Activated naive CD8-positive, alpha-beta T cell treated with anti-CD3 and anti-CD28 coated beads for 36 hours (primary cell): ENCODE results near the gene FBF1. TPM values are rescaled to one million over a fixed set of nuclear protein-coding genes. Genes with fewer than 3 reads are reported as not detected.

ENCODE experiments used
- DNase-seq: peaks from one replicate; pipeline ENCODE4 v3.0.0; 2021
- H3K27ac Mint-ChIP-seq: one replicate; pipeline ENCODE4 v1.8.0; 2022; ENCODE audit warnings: mild to moderate bottlenecking, moderate library complexity, mixed read lengths
- H3K27me3 Mint-ChIP-seq: one replicate; pipeline ENCODE4 v1.8.0; 2022; ENCODE audit warnings: mild to moderate bottlenecking, mixed read lengths
- H3K36me3 Mint-ChIP-seq: one replicate; pipeline ENCODE4 v1.8.0; 2021; ENCODE audit warnings: mild to moderate bottlenecking, mixed read lengths
- H3K4me1 Mint-ChIP-seq: one replicate; pipeline ENCODE4 v1.8.0; 2021; ENCODE audit warnings: mixed read lengths
- H3K4me3 Mint-ChIP-seq: one replicate; pipeline ENCODE4 v1.8.0; 2022; ENCODE audit warnings: mild to moderate bottlenecking, moderate library complexity, mixed read lengths
- H3K9me3 Mint-ChIP-seq: one replicate; pipeline ENCODE4 v1.8.0; 2022; ENCODE audit warnings: mixed read lengths
- total RNA-seq, 2 experiments: library from RNA; stranded (reverse); gene quantifications; one replicate each; pipeline ENCODE4 v1.2.3, GENCODE V29; 2021

FBF1 gene
- total RNA-seq, 2 experiments from 2014 or later = 14.9 to 16.6 TPM

DNA sequence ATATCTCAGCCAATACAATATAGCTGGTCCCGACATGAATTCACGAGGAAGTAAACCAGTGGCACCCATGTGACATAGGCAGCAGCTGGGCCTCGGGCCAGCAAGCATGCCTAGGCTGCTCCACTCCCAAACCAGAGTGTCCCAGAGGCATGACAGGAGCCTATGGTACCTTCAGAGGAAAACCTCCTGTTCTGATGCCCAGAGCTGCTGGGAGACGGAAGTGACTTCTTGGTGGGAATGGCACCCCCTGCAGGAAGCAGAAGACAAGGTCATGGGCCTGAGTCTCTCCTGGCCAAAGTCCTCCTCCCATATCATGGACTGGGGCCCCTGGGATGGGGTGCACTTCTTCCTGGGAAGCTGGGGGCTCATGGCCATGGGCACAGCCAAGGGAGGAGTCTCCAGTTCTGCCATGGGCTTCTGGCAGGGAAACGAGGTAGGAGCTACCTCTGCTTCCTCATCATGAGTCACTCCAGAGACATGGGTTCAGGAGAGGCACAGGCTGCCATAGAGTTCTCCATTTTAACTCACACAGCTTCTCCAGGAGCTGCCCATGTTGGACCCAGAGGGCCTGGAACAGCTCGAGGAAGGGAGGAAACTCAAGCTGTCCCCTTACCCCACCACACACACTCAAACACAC lies 13.4 kb downstream of the FBF1 start:
- no peak for DNase-seq
- Mint-ChIP-seq H3K9me3 (no peaks in the 10 kb centered on the region), H3K27ac (no peak overlapping the region), H3K4me3 (no peak overlapping the region), H3K4me1 (no peaks in the 10 kb centered on the region), H3K27me3 (no peaks in the 10 kb centered on the region), H3K36me3 (no peaks in the 10 kb centered on the region)

DNA sequence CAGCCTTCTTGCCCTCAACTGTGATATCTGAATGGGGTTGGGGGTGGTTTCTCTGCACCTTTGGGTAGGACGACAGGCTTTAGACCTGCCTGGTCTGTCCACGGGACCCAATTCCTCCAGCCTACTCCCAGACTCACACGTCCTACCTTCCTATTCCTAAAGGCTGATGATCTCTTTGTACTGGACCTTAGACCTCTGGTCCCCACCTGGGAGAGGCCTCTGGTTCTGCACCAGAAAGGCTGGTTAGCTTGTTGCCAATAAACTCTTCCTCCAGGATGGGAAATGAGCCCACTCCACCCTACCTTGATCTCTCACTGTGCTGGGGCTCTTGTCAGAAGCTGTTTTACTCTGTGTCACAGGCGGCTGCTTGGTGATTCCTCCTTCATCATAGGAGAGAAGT lies 14.4 kb downstream of the FBF1 start:
- DNase-seq = no peak
- Mint-ChIP-seq H3K27ac (no peak overlapping the region), H3K36me3 (no peaks in the 10 kb centered on the region), H3K4me3 (no peak overlapping the region), H3K4me1 (no peaks in the 10 kb centered on the region), H3K27me3 (no peaks in the 10 kb centered on the region), H3K9me3 (no peaks in the 10 kb centered on the region)

- Mint-ChIP-seq H3K9me3 (no peaks in the 10 kb centered on the region), H3K4me3 (no peak overlapping the region), H3K27ac (no peak overlapping the region), H3K4me1 (no peaks in the 10 kb centered on the region), H3K27me3 (no peaks in the 10 kb centered on the region), H3K36me3 (no peaks in the 10 kb centered on the region)
- DNase-seq = no peak
These were observed 14.9 kb downstream of the FBF1 start for GRCh38 chr17:75925912-75926311.

DNA sequence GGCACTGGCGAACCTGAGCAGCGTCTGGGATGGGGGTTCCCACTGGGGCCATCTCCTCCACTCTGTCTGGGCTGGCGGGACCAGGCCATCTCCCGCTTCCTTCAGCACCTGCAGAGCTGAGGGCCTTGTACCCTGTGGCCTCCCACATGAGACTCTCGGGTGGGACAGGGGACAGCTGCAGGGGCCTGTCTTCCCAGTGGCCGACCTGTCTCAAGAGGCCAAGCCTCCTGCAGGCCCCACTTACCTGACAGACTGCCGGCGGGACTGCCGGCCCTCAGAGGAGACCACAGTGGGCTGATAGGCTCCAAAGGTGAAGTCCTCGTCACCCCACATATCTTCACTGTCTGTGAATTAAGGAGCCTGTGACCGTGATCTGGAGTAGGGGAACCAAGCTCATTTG lies 15.7 kb downstream of the FBF1 start:
- no peak for DNase-seq
- H3K36me3 Mint-ChIP-seq = no peaks in the 10 kb centered on the region
- no peaks in the 10 kb centered on the region for H3K9me3 Mint-ChIP-seq
- no peak overlapping the region for H3K4me3 Mint-ChIP-seq
- no peaks in the 10 kb centered on the region for H3K4me1 Mint-ChIP-seq
- no peaks in the 10 kb centered on the region for H3K27me3 Mint-ChIP-seq
- no peak overlapping the region for H3K27ac Mint-ChIP-seq

GRCh38 chr17:75922963-75923874 lies 17.6 kb downstream of the FBF1 start:
- no peak overlapping the region for H3K27ac Mint-ChIP-seq
- no peak for DNase-seq
- H3K36me3 Mint-ChIP-seq = peaks cover 1% of the 10 kb centered on the region
- H3K27me3 Mint-ChIP-seq = no peaks in the 10 kb centered on the region
- no peaks in the 10 kb centered on the region for H3K4me1 Mint-ChIP-seq
- H3K9me3 Mint-ChIP-seq = no peaks in the 10 kb centered on the region
- H3K4me3 Mint-ChIP-seq = no peak overlapping the region

GRCh38 chr17:75922173-75922961 lies 18.5 kb downstream of the FBF1 start:
- no peaks in the 10 kb centered on the region for H3K4me1 Mint-ChIP-seq
- no peak overlapping the region for H3K27ac Mint-ChIP-seq
- no peak overlapping the region for H3K4me3 Mint-ChIP-seq
- no peaks in the 10 kb centered on the region for H3K9me3 Mint-ChIP-seq
- no peak for DNase-seq
- no peaks in the 10 kb centered on the region for H3K27me3 Mint-ChIP-seq
- H3K36me3 Mint-ChIP-seq = peaks cover 1% of the 10 kb centered on the region

DNA sequence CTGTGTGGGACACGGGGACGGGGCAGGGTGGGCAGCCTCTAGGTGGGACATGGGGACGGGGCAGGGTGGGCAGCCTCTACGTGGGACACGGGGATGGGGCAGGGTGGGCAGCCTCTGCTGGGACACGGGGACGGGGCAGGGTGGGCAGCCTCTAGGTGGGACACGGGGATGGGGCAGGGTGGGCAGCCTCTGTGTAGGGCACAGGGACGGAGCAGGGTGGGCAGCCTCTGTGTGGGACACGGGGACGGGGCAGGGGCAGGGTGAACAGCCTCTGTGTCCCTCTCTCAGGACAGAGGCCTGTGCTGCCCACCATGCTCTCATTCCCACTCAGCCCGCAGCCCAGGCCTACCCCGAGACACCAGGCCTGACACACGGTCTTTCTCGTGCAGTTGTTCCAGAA lies 19.2 kb downstream of the FBF1 start:
- no peaks in the 10 kb centered on the region for H3K4me1 Mint-ChIP-seq
- H3K27me3 Mint-ChIP-seq = no peaks in the 10 kb centered on the region
- H3K27ac Mint-ChIP-seq = no peak overlapping the region
- H3K4me3 Mint-ChIP-seq = no peak overlapping the region
- DNase-seq = no peak
- peaks cover 1% of the 10 kb centered on the region for H3K36me3 Mint-ChIP-seq
- no peaks in the 10 kb centered on the region for H3K9me3 Mint-ChIP-seq

DNA sequence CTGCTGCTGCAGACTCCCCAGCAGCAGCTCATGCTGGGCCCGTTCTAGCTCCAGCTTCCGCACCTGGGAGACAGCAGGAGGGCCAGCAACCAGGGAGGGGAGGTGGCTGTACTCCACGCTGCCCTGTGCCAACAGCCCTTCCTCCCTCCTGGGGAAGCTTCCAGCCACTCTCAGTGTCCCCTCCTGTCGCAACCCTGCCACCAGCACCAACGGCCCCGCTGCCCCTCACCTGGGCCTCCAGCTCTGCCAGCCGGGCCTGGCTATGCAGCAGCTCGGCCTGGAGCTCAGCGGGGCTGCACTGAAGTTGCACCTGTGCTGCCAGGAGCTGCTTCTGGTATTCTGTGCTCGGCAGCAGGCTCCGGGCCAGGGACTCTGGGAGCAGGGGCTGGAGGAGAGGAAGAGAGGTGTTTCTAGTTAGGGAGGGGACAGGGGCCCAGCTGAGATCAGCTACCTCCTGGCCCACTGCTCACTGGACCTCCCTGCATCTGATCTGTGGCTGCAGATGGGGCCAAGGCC lies 20.7 kb downstream of the FBF1 start:
- no peaks in the 10 kb centered on the region for H3K9me3 Mint-ChIP-seq
- no peaks in the 10 kb centered on the region for H3K27me3 Mint-ChIP-seq
- no peak overlapping the region for H3K4me3 Mint-ChIP-seq
- H3K4me1 Mint-ChIP-seq = no peaks in the 10 kb centered on the region
- no peak overlapping the region for H3K27ac Mint-ChIP-seq
- peaks cover 1% of the 10 kb centered on the region for H3K36me3 Mint-ChIP-seq
- no peak for DNase-seq

GRCh38 chr17:75919611-75920010 lies 21.2 kb downstream of the FBF1 start:
- no peak for DNase-seq
- Mint-ChIP-seq H3K36me3 (peaks cover 1% of the 10 kb centered on the region), H3K4me3 (no peak overlapping the region), H3K4me1 (no peaks in the 10 kb centered on the region), H3K27ac (no peak overlapping the region), H3K27me3 (no peaks in the 10 kb centered on the region), H3K9me3 (no peaks in the 10 kb centered on the region)

DNA sequence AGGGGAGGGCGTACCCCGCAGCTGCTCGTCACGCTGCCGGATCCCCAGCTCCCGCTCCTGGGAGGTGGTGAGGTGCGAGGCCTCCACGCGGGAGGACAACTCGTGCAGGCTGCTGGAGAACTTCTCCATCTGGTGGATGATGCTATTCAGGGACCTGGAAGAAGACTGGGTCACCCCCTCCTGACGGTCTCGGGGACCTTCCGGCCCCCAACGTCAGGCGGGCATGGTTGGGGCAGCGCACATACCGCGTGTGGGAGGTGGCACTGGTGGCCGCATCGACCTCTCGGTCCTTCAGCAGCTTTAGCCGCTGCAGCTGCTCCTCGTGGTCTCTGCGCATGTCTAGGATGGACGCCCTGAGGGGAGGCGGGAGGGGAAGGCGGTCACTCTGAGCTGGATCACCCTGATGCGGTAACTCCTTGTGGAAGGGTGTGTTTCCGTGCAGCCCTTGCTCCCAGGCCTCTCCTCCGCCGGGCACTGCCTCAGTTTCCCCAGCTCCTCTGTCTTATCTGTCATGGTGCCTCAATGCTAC lies 22.9 kb downstream of the FBF1 start:
- no peak overlapping the region for H3K4me3 Mint-ChIP-seq
- H3K27ac Mint-ChIP-seq = no peak overlapping the region
- H3K36me3 Mint-ChIP-seq = peaks cover 3% of the 10 kb centered on the region
- H3K9me3 Mint-ChIP-seq = no peaks in the 10 kb centered on the region
- H3K4me1 Mint-ChIP-seq = no peaks in the 10 kb centered on the region
- DNase-seq = no peak
- no peaks in the 10 kb centered on the region for H3K27me3 Mint-ChIP-seq

DNA sequence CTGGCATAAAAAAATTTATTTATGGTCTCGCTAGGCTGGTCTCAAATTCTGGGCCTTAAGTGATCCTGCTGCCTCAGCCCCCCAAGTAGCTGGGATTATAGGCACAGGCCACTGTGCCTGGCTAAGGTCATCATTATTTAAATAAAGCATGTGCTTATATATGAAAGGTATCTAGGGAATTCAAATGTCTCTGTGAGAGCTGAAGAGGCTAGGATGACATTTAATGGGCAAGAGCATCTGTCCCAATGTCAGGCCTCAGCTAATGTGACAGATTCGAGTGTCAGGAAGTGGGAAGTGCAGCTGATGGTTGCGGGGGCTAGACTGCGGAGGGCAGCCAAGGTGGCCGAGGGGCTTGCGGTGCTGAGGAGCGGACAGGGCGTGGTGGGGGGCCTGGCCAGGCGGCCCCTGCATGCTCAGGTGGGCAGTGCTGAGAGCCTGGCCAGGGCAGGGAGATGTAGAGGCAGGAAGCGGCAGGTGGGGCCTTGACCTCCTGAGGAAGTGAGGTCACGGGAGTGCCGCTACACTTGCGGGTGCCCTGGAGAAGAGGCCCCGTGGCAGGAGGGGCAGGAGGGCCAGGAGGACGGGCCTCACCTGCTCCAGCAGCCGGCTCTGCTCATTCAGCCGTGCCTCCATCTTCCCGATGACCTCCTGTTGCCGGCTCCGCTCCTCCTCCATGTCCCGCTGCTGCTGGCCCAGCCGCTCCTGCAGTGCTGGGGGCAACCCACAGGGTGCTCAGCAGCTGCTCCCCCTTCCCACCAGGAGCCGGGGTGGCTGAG lies 23.5 kb downstream of the FBF1 start:
- Mint-ChIP-seq H3K27ac (no peak overlapping the region), H3K36me3 (peaks cover 3% of the 10 kb centered on the region)
- no peak for DNase-seq

DNA sequence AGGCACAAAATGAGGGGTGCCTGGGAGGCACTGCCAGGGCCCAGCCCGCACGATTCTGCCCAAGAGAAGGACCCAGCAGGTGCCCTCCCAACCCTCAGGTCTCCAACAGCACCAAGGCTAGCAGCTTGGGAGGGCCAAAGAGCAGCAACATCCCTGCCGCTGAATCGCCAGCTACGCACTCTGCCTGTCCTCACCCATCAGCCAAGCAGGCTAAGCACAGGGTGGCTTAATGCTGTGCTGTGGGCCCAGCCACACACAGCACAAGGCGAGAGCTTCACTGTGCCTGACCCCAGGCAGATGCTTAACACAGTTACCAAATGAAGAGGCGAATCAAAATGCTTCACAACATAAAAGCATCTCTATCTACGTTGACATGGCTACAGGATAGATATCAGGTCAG lies 25.6 kb downstream of the FBF1 start:
- DNase-seq = no peak

More for the DNA sequence above, 23.5 kb downstream of the FBF1 start:
- Mint-ChIP-seq H3K4me3 (no peak overlapping the region), H3K9me3 (no peaks in the 10 kb centered on the region), H3K27me3 (no peaks in the 10 kb centered on the region), H3K4me1 (no peaks in the 10 kb centered on the region)

GRCh38 chr17:75914643-75915267 lies 26.1 kb downstream of the FBF1 start:
- H3K4me3 Mint-ChIP-seq = no peak overlapping the region
- H3K4me1 Mint-ChIP-seq = peaks cover 3% of the 10 kb centered on the region
- H3K27ac Mint-ChIP-seq = no peak overlapping the region
- no peaks in the 10 kb centered on the region for H3K27me3 Mint-ChIP-seq
- H3K36me3 Mint-ChIP-seq = peaks cover 3% of the 10 kb centered on the region
- H3K9me3 Mint-ChIP-seq = no peaks in the 10 kb centered on the region
- DNase-seq = no peak

More for the DNA sequence above, 25.6 kb downstream of the FBF1 start:
- Mint-ChIP-seq H3K27me3 (no peaks in the 10 kb centered on the region), H3K4me1 (no peaks in the 10 kb centered on the region), H3K27ac (no peak overlapping the region), H3K36me3 (peaks cover 3% of the 10 kb centered on the region), H3K9me3 (no peaks in the 10 kb centered on the region), H3K4me3 (no peak overlapping the region)
